HS-27A (cell line): Measurements from ENCODE around the gene DNAAF5.
"Not testable (repeated sequence)": the region's sequence is repeated elsewhere in the genome, so short reads cannot be mapped to it uniquely, and the experiment has no call there.

Experiments
- DNase-seq: peaks from one replicate; pipeline ENCODE4 v3.0.0-alpha.2; 2012; ENCODE audit warnings: low read depth, missing footprints

DNAAF5 gene

DNA sequence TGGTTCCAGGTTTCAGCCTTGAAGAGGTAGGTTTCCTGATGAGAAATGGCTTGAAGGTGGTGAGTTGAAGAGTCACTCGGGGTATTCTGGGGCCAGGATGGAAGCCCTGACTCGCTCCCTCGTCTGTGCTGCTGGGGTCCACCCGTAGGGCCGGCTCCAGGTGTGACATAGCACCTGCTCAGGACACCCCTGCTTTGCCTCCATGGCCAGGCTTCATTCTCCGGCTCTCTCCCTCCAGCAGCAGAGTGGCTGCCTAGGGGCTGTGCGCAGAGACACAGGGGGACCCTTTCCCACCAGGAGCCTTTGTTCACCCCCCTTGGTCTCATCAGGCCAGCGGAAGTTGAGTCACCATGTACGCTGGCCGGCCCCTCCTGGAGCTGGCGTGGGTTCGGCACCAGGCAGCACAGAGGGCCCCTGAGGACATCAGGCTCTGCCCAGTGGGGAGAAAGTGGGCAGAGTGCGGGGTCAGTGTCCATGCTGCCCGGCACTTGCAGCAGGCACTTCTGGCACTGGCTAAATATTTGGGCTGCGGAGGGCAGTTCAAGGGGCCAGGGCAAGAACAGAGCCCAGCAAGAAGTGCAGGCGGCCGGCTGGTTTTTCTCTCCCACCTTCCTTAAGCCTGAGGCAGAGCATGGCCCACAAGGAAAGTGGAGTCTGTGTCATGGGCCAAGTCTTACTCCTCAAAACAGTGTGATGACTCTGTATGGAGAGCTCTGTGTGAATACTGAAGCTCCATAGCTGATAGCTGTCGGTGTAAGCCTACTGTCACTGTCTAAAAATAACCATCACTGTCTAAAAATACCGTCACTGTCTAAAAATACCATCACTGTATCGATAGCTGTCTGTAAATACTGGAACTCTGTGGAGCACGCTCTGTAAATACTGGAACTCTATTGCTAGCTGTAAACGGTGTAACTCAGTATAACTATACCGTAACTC, 4.3 kb downstream of the DNAAF5 start:
- no peak for DNase-seq

DNA sequence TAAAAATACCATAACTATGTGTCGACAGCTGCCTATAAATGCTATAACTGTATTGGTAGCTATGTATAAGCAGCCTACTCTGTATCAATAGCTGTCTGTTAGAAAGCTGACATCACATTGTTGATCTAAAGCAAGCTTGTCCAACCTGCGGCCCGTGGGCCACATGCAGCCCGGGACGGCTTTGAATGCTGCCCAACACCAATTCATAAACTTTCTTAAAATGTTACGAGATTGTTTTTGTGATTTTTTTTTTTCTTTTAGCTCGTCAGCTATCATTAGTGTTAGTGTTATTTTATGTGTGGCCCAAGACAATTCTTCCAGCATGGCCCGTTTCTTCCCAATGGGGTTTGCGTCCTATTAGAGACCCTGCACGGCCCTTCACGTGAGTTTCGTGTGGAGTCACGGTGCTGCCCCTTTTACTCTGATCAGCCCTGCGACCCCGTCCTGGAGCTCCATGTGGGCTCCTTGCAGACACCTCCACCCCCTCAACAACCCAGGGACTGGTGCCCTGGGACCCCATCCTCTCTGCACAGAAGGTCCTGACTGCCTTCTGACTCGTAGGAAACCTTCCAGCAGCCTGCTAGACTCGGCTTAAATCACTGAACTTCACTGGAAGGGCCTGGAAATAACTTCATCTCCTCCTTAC, 5.1 kb downstream of the DNAAF5 start:
- DNase-seq = no peak

DNA sequence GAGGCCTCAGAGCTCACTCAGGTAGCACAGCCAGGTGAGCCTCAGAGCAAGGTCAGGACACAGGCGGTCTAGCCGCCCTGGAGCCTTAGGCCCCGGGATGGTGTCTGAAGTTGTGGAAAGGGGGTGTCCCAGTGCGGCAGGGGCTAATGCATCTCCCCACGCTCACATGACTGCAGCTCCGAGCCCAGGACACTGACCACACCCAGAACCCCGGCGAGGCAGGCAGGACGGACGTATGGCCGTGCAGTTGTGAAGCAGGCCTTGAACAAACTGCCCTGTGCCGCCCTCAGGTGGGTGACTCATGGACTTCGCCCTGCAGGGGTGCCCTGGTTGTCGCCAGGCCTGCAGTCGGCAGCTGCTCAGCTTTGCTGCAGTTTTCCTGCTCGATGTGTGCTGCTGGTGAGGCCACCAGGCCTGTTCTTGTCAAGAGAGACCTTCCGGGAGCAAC, 5.6 kb downstream of the DNAAF5 start:
- no peak for DNase-seq

DNA sequence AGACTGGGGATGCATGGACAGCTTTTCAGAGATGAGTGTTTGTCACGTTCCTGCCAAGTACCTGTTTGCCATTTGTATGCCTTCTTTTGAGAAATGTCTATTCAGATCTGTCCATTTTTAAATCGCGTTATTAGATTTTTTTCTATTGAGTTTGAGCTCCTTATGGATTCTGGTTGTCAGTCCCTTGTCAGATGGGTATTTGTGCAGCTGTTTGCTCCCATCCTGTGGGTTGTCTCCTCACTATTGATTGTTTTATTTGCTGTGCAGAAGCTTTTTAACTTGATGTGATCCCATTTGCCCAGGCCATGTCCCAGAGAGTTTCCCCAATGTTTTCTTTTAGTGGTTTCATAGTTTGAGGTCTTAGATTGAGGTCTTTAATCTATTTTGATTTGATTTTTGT, 6.1 kb downstream of the DNAAF5 start:
- no peak for DNase-seq

DNA sequence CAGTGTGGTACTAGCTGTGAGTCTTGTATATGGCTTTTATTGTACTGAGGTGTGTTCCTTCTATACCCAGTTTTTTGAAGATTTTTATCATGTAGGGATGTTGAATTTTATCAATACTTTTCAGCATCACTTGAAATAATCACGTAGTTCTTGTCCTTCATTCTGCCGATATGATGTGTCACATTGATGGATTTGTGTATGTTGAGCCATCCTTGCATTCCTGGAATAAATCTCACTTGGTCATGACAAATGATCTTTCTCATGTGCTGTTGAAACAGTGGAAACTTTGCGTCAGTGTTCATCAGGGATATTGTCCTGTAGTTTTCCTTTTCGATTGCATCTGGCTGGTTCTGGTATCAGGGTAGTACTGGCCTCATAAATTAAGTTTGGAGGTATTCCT, 7.7 kb downstream of the DNAAF5 start:
- no peak for DNase-seq

DNA sequence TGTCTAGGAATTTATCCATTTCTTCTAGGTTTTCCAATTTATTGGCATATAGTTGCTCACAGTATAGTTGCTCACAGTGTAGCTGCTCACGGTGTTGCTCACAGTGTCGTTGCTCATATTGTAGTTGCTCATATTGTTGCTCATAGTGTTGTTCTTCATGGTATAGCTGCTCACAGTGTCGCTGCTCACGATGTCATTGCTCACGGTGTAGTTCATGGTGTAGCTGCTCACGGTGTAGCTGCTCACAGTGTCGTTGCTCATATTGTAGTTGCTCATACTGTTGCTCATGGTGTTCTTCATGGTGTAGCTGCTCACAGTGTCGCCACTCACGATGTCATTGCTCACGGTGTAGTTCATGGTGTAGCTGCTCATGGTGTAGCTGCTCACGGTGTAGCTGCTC, 8.3 kb downstream of the DNAAF5 start:
- no peak for DNase-seq

DNA sequence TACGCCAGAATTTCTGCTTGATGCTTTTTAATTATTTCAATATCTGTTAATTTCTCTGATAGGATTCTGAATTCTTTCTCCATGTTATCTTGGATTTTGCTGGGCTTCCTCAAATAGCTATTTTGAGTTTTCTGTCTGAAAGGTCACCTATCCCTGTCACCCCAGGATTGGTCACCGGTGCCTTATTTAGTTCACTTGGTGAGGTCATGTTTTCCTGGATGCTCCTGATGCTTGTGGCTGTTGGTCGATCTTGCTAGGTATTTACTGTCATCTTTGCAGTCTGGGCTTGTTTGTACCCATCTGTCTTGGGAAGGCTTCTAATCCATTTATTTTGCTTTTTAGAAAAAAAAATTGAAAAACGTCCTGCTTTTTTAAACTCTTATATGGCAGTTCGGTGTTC, 11.7 kb downstream of the DNAAF5 start:
- no peak for DNase-seq

DNA sequence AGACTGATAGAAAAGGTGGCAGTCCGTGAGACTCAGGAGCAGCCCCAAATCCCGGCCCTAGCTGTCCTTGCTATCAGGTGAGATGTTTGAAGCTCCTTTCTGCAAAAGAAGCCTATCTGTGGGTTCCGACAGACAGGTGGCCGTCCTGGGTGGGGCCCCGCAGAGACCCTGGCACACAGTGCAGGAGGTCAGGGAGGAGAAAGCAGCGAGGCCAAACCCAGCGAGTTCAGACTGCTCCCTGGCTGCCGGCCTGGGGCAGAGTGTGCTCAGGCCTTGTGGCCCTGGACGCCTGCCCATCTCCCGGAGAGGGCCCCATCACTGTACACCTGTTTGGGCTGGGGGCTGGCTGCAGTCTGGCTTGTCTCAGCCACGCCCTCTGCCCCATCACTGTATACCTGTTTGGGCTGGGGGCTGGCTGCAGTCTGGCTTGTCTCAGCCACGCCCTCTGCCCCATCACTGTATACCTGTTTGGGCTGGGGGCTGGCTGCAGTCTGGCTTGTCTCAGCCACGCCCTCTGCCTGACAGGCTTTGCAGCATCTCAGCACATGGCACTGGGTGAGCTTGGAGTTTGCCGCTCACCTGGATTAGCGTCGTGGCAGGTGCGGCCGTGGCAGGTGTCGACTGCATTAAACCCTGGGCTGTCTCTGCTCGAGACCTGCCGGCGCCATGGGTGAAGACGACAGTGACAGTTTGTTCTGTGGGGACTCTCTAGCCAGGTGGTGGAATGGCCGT, 12.4 kb downstream of the DNAAF5 start:
- DNase-seq = no peak

DNA sequence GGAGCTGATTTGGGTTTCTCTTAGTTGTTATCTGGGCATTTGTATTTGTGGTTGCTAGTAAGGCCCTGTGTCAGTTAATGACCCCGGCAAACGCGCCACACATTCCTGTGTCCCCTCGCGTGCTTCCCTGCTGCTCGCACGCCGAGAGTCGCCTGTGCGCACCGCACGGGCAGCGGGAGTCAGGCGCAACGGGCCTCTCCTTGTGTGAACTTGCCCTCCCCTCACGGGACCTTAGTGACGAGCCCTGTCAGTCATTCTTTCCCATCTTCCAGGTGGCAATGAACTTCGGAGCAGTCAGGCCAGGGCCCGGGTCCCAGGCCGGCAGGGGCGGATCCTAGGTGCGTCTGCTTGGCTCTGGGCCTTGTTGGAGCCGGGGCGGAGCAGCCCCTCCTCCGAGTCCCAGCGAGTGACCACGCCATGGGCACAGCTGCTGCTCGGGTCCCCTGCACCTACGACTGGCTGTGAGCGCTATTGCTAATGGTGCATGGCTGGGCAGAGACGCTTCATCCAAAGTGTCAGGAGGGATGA, 13.0 kb downstream of the DNAAF5 start:
- DNase-seq = no peak

DNA sequence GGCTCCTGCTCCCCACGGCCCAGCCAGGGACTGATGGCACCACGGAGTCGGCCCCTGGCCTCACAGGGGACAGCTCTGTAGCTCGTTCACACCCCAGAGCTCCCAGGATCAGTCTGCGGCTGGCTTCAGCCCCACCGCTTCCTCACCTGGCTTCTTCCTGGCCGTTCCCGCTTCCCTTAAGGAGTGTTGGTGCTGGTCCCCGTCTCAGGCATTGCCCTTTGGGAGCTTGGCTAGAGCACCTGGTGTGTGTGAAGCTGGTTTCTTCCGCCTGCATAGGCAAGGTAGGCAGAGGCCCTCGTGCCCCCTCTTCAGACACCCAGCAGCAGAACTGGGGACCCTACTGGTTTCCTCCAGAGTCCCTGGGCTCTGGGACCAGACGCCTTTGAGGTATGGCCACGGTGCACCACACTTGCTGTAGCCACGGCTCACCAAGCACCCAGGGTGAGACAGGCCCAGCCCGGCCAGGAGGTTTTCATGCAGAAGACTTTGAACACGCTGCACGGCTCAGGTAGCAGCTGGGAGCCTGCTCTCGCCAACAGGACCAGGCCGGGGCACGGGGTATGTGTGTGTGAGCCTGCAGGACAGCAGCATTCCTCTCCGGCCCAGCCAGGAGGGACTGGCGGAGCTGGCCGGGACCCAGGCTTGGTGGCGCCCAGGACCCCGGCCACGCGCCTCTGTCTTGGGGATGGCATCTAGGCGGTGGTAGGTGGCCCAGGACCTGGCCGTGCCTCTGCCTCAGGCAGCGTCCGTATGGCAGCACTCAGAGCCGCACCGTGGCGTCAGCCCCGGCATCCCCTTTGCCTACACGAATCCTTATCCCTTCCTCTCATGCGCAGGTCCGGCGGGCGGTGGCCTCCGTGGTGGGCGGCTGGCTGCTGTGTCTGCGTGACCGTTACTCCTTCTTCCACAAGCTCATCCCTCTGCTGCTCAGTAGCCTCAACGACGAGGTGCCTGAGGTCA, 13.8 kb downstream of the DNAAF5 start:
- DNase-seq = no peak

DNA sequence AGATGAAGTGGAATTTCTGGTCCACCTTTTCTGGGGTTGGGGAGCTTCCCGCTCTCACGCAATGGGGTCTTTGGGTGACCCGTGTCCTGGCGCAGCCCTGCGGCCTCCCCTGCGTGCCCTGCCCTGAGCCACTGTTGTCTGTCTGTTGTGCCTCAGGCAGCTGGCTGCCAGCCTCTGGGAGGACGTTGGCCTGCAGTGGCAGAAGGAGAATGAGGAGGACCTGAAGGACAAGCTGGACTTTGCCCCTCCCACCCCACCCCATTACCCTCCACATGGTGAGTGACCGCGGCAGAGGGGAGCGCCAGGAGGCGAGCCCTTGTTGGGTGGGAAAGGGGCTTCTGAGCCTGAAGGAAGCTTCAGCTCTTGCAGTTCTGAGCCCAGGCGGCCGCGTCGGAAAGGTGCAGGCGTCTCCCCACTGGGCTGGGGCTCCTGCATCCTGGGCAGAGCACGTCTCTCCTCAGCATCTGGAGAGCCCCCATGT, 14.7 kb downstream of the DNAAF5 start:
- no peak for DNase-seq

DNA sequence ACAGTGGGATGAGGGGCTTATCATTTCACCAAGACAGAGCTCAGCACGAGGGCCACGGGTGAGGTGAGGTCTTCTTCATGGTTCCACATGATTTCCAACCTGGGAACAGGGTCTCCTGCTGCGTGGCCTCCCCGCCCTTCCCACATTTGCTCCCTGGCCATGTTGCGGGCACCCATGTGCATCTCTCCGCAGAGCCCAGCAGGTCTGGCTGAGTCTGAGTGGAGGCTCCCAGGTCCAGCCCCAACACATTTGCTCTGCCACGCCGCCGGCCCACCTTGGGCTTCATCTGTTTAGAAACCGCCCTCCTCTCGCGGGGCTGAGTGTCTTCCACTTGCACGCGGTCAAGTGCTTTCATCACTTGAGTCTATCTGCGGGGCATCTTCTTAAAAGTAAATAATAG, 15.4 kb downstream of the DNAAF5 start:
- no peak for DNase-seq

DNA sequence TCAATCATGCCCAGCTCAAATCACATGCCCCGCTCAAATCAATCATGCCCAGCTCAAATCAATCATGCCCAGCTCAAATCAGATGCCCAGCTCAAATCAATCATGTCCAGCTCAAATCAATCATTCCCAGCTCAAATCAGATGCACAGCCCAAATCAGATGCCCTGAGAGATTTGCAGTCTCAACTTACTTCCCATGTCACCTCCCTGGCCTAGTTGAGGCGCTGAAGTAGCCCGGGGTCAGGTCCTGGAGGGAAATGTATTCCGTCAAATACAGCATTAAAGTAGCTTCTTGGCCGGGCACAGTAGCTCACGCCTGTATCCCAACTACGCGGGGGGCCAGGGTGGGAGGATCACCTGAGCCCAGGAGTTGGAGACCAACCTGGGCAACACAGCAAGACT, 16.3 kb downstream of the DNAAF5 start:
- no peak for DNase-seq

DNA sequence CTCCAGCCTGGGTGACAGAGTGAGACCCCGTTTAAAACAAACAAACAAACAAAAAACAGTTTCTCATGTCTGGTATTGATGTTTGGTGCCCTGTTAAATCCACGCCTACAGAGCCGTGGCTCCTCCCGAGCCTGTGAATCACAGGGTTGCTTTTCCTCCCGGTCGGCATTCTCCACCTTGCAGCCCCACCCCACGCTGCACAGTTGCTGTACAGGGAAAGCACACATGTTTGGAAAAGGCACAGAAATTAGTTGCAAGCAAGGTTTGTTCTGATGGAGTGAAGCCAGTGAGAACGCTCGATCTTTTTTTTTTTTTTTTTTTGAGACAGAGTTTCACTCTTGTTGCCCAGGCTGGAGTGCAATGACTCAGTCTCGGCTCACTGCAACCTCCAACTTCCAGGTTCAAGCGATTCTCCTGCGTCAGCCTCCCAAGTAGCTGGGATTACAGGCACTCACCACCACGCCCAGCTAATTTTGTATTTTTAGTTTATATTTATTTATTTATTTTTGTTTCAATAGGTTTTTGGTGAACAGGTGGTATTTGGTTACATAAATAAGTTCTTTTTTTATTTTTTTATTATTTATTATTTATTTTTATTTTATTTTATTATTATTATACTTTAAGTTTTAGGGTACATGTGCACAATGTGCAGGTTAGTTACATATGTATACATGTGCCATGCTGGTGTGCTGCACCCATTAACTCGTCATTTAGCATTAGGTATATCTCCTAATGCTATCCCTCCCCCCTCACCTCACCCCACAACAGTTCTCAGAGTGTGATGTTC, 17.0 kb downstream of the DNAAF5 start:
- DNase-seq = not testable (repeated sequence)

DNA sequence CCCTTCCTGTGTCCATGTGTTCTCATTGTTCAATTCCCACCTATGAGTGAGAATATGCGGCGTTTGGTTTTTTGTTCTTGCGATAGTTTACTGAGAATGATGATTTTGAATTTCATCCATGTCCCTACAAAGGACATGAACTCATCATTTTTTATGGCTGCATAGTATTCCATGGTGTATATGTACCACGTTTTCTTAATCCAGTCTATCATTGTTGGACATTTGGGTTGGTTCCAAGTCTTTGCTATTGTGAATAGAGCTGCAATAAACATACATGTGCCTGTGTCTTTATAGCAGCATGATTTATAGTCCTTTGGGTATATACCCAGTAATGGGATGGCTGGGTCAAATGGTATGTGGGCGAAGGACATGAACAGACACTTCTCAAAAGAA, 17.6 kb downstream of the DNAAF5 start:
- not testable (repeated sequence) for DNase-seq

DNA sequence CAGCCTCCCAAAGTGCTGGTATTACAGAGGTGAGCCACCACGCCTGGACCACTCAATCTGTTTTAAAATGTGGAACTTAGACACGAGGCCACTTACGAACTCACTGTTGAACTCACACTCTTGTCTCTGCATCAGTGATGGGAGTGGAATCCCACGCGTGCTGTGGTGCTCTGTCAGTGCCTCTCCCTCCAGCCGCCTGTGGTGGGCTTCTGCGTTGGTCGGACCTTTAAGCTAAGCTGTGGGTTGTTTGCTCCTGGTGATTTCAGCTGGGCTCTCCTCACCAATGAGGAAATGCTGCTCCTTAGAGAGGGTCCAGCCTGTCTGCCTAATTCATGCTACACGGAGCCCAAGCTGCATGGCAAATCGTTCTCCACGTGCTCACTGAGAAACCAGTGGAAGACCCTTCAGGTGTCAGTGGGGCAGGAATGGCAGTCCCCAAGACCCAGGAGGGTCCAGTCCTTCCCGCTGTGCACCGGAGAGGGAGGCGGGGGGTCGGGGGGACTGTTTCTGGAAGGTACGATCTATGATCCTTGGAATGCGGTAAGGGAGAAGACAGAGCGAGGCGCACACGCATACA, 18.4 kb downstream of the DNAAF5 start:
- DNase-seq = no peak

DNA sequence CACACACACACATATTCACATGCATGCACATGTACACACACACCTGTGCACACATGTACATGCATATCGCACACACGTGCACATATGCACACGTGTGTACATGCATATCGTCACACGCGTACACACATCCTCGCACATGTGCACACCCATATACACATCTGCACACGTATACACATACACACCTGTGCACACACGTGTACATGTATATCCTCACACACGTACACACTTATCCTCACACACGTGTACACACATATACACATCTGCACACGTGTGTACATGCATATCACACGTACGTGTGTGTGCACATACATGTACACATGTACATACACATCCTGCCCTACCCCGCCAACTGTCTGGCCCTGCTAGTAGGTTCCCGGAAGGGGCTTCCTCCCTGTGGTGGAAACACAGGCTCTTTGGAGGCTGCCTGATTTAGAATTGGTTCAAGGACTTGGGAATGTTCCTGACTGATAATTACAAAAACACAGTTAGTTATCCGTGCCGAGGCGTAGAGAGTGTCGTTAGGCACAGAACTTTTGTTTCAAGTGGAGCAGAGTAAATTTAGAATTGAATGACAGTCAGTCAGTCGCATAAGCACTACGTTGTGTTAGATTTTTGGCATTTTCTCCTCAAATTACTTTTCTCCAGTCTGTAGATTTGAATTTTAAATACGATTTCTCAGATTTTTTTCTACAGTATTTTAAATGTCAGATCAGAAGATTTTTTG, 19.1 kb downstream of the DNAAF5 start:
- no peak for DNase-seq

DNA sequence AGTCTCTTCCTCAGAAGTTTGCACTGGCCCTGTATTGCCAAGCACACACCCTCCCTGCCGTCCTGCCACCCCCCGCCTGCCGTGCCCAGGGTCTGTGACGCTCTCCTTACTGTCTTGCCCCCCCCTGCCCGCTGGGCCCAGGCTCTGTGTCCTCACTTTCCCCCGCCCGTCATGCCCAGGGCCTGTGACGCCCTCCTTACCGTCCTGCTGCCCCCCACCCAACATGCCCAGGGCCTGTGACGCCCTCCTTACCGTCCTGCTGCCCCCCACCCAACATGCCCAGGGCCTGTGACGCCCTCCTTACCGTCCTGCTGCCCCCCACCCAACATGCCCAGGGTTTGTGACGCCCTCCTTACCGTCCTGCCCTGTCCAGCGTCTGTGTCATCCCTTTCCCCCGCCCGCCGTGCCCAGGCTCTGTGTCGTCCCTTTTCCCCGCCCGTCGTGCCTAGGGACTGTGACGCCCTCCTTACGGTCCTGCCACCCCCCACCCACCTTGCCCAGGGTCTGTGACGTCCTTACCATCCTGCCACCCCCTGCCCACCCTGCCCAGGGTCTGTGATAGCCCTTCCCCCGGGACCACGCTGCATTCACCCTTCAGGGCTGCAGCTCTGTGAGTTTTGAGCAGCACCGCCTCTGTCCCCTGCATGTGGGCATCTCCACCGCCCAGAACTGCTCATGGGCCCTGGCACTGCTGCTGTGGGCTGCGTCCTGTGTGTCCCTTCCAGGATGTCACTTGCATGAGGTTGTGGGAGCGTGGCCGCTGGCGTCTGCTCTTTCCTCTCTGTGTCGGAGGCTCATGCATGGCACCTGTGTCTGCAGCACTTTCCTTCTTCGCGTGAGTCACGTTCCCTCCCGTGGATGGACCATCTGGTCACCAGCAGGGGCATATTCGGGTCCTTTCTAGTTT, 19.9 kb downstream of the DNAAF5 start:
- DNase-seq = no peak
